HG03457 (cell line): ENCODE measurements around the gene VEPH1.
"Not testable (repeated sequence)": the region's sequence is repeated elsewhere in the genome, so short reads cannot be mapped to it uniquely, and the experiment has no call there.

Source experiments
- ATAC-seq: cut with Tn5 transposase; IDR thresholded peaks from one replicate; pipeline ENCODE4 v1.9.1; 2021; ENCODE audit warnings: moderate number of reproducible peaks; ENCODE audit not compliant: unreplicated experiment

The VEPH1 gene

DNA sequence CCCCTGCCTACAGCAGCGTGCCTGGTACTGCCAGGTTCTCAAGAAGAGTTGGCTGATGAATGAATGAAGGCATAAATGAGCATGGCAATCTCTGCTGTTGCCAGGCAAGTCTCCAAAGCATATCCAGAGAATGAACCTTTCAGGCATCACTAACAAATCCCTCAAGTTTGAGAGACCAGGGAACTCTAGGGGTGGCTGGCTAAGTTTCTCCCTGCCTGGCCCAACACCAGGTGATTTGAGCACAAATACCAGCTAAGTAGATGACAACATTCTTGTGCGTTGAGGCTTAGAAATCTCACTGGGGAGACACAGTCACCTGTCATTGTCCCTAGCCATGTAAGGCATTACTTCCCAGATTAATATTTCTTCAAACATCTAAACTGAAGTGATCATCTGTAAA lies 147.9 kb downstream of the VEPH1 start:
- ATAC-seq = no peak

DNA sequence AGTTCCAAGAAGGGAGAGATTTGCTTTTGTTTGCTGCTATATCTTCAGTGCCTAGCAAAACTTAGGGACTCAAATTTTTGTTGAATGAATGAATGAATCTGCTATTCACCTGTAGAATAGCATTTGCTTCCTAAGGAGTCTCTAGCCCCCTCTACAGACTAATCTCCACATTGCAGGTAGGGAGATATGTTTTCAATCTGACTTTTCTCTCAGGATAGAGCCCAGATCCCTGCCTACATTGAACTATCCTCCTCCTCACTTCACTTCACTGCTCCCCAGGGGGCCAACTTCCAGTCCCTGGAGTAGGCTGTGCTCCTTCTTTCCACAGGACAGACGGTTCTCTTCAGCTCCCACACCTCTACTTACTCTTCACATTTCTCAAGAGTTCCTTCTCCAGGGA lies 148.5 kb downstream of the VEPH1 start:
- no peak for ATAC-seq

DNA sequence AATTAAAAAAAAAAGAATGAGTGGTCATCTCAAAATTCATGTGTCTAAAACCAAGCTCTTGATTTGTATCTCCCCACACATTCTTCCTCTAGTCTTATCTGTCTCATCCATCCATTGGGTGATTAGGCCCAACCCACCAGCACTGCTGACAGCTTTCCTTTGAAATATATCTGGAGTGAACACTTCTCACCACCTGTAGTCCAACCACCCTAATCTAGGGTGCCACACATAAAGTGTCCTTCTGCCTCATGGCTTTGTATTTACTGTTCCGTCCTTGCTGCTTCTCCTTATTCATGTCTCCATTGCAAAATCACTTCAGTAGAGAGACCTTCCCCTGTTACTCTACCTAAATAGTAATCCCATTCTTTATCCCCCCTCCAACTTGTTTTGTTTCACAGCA lies 149.0 kb downstream of the VEPH1 start:
- ATAC-seq = no peak

DNA sequence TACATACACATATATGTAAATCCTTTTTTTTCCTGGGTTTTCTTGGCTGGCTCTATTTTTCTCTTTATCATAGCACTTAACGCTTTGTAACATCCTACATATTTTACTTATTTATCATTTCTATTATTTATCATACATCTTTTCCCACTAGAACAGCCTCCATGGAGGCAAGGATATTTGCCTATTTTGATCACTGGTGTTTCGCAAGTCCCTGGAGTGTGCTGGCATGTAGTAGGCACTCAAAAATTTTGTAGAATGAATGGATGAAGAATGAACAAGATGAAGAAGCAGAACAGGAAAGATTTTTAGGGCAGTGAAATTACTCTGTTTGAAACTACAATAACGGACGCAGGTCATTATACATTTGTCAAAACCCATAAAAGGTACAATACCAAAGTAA lies 149.6 kb downstream of the VEPH1 start:
- ATAC-seq = no peak

DNA sequence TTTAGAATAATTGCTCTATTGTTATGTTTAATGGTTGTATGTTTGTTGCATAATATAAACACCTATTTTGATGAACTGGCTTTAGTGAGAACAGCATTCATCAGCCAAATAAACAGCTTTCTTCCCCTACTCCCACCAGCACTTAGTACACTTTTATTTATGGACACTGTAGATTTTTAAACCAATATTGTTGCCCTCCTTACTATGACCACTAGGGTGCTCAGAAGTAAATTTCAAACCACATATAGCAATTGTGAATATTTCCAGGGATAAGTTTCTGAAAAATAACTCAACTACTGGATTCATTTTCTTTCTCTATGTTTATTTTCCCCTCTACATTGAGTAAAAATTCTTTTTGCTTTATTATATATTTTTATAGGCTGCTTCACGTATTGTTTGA lies 151.2 kb downstream of the VEPH1 start:
- ATAC-seq = no peak

DNA sequence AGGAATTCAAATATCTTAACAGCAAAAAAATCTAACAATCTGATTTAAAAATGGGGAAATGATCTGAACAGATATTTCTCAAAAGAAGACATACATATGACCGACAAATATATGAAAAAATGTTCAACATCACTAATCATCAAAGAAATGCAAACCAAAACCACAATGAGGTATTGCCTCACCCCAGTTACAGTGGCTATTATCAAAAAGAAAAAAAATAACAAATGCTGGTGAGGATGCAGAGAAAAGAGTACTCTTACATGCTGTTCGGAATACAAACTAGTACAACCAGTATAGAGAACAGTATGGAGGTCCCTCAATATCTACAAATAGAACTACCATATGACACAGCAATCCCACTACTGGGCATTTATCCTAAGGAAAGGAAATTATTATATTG lies 152.6 kb downstream of the VEPH1 start:
- ATAC-seq = not testable (repeated sequence)

DNA sequence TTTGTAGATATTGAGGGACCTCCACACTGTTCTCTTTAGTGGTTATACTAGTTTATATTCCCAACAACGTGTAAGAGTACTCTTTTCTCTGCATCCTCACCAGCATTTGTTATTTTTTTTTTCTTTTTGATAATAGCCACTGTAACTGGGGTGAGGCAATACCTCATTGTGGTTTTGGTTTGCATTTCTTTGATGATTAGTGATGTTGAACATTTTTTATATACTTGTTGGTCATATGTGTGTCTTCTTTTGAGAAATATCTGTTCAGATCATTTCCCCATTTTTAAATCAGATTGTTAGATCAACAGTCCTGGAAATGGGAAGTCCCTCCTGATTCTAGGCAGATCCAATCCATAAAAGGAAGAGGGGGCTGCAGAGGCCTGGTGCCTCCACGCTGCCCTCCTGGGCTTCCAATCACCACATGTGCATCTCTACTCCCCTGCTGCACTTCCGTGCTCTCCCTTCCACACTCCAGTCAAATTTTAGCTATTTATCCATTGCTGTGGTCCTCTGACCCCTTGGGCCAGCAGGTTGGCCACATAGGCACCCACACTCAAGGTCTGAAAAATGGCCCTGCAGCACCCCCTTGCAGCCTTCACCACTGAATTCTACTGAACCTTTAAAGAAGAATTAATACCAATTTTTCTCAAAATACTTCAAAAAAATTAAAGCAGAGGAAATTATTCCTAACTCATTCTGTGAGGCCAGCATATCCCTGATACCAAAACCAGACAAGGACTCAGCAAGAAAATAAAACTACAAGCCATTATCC lies 154.7 kb downstream of the VEPH1 start:
- not testable (repeated sequence) for ATAC-seq

DNA sequence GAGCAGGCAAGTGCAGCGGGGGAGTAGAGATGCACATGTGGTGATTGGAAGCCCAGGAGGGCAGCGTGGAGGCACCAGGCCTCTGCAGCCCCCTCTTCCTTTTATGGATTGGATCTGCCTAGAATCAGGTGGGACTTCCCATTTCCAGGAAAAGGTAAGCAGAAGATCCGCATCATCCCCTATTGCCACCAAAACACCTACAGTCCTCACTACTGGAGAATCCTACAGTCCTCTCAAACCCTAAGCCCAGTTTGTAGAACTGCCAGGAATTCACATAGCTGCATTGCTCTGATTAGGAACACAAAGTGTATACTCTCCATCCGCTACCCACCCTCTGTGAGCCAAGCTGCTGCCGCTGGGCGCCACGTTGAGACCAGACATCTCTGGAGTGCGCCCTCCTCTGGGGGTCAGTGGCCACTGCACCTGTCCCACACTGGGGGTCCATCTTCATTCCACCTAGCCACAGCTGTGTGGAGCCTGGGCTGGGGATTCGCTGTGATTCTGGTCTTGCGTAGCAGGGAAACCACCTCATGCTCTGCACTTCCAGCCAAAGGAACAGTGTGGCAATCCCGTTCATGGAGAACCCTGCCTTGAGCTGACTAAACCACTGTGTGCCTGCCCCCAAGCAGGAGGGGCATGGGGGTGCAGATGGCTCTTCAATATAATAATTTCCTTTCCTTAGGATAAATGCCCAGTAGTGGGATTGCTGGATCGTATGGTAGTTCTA lies 155.5 kb downstream of the VEPH1 start:
- no peak for ATAC-seq

DNA sequence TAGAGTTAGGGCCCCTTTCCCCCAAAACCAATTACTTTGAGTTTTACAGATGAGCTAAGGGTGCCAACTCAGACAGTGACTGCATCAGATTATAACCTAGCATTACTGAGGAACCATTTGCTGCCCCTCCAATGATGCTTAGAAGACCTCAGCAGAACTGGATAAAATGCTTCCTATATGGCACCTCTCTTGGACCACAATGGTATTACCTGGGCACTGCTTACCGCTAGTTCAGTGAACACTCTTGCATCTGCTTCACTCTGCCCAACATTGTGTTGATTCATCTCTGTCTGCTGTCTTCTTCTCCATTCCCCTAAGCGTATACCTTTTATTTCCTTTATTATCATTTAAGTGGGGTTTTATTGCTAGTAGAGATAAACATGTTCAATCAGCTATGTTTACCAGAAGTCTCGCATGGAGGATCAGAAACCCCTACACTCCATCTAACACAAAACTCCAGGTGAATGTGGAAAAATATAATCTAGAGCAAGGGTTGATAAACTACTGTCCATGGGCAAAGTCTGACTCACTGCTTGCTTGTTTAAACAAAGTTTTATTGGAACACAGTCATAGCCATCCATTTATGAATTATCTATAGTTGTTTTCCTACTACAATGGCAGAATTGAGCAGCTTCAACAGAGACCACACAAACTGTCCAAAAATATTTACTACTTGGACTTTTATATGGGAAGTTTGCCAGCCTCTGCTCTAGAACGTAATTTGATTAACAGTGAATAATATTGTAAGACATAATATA lies 166.8 kb downstream of the VEPH1 start:
- no peak for ATAC-seq

DNA sequence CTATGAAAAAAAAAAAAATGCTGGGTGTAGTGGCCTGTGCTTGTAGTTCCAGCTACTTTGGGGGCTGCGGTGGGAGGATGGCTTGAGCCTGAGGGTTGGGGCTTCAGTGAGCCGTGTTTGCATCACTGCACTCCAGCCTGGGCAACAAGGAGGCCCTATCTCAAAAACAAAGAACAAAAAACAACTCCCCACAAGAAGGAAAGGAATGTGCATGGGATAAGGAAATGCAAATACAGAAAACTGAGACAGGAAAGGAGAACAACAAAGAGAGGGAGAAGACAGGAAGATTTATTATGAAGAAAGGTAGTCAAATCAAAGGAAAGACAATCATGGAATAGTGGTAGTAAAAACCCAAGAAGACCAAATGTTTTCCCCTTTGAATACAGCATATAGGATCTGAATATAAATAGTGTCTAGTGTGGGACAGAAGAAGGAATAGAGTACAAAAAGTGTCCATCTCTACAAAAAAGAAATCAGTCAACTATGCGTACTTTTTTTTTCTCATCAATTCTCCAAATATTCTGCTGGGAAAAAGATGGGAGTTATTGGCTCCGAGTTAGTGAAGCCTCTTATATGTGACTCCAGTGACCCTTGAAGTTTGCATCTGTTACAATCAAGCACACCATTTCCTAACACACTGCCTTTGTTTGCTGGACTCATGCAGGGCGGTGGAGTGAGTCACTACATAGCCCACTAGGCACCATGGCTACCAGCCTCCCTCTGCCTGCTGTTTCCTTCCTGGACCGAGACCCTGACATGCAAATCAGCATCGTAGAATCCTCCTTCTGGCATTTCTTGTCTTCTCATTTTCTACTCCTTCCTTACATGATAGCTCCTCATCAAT lies 167.8 kb downstream of the VEPH1 start:
- no peak for ATAC-seq

DNA sequence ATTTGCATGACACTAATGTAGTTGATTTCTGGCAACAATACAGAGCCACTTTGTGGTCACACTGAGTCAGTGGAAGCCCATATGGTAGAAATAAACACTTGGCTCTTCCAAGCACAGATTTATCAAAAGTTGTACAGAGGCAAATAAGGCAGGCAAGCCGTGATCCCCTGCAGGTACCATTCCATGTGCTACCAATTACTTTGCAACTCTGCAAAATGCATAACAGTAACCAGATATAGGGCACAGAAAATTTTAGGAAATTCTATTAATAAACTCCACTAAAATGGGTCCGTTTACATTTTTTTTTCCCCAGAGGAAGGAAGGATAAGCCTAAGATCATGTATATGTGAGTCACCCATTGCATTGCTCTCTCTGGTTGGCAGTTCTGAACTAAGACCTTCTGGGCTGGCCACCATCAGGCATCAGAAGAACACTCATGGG lies 169.6 kb downstream of the VEPH1 start:
- ATAC-seq = no peak

DNA sequence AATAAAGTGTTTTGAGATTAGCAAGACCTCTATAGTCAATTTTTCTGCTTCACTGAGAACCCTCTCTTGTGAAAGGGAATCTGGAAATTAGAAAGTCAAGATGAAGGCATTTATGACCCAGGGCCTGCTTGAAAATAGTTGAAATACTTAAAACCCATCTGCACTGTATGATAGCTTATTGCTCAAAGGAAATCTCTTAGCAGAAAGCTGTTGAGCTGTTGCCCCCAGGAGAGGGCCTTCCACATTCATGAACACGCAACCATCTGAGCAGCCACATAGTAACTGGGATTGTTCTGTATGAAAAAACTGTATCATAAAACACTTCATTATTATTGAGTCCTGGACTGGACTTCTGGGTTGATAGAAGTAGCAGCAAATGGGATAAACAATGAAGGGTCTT lies 173.0 kb downstream of the VEPH1 start:
- no peak for ATAC-seq

DNA sequence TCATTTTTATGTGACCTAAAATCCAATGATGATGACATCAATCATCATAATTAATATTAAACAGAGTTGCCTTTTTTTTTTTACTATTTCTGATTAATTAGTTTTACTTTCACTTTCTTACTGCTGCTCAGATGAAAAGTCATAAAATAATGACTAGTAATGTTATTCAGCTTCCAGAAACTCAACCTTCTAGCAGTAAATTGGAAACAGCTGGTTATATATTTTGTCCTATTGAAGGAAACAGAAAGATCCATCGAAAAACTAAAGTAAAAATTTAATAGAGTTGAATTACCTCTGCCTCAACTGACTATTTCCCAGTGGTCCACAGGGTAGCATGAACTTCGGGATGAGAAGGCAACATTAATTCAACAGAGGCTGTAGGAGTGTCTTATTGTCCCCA lies 173.7 kb downstream of the VEPH1 start:
- ATAC-seq = no peak

DNA sequence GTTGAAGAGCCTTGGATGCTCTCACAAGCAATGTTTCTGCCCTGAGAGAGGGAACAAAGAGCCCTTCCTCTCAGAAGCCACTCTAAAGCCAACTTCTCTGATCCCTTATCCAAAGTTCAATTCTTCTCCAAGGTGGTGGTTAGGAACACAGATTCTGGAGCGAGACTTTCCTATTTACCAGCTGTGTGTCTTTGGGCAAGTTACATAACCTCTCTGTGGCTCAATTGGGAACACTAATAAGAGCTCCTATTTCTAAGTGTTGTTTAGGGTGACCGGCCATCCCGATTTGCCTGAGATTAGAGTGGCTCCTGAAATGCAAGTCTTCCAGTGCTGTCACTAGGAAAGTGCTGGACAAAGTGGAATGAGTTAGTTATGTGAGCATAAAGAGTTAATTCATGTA lies 175.4 kb downstream of the VEPH1 start:
- no peak for ATAC-seq

DNA sequence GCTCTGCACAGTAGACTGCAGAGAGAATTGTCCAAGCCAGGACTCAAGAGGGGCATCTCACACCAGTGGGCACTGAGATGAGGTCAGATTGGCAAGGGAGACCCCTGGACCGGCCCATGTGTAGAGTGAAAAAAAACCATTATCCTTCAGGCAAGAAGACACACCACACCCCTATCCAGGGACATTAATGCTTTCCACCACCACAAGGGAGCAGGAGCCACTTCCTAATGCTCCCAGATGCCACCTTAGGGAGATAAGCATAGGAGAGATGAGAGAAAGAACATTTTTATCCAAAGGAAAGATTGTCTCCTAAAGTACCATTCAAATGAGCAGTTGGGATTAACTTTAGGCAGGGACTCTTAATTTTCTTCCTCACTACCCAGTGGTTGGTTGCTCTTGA lies 176.2 kb downstream of the VEPH1 start:
- ATAC-seq = no peak

DNA sequence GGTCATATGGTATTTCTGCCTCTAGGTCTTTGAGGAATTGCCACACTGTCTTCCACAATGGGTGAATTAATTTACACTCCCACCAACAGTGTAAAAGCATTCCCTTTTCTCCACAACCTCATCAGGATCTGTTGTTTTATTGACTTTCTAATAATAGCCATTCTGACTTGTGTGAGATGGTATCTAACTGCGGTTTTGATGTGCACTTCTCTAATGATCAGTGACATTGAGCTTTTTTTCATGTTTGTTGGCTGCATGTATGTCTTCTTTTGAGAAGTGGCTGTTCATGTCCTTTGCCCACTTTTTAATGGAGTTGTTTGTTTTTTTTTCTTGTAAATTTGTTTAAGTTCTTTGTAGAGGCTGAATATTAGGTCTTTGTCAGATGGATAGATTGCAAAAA lies 178.3 kb downstream of the VEPH1 start:
- ATAC-seq = not testable (repeated sequence)

DNA sequence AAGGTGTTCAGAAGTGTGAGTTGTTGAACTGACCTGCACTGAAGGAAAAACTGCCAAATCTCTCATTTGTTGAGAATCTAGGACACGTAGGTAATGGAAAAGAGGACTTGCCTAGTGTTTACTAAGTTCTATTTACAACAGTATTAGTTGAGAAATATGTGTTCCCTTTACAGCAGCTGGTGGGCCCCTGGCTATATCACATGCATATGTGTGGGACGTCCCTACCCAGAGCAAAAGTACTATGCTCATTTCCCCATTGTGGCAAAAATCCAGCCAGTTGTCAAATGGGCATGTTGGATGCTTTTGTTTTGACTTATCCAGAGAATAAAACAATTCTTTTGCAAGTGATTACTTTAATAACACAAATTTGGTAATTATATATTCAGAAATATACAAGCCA lies 179.9 kb downstream of the VEPH1 start:
- no peak for ATAC-seq

DNA sequence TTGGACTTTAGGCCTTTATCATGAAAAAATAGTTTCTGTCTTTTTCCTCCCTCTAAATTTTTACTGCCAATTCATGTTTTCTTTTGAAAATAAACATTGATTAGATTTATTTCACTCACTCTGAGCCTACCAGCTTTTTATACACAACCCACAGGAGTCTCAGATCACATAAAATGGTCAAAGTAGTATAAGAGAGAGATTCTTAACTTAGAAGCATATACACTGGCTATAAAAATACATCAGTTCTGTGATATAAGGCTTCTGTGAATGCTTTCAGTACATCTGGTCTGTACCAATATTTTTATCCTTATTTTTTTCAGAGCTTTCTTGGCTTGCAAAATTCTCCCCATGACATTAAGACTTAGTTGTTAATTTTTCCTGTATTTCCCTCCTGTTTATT lies 183.5 kb downstream of the VEPH1 start:
- no peak for ATAC-seq

DNA sequence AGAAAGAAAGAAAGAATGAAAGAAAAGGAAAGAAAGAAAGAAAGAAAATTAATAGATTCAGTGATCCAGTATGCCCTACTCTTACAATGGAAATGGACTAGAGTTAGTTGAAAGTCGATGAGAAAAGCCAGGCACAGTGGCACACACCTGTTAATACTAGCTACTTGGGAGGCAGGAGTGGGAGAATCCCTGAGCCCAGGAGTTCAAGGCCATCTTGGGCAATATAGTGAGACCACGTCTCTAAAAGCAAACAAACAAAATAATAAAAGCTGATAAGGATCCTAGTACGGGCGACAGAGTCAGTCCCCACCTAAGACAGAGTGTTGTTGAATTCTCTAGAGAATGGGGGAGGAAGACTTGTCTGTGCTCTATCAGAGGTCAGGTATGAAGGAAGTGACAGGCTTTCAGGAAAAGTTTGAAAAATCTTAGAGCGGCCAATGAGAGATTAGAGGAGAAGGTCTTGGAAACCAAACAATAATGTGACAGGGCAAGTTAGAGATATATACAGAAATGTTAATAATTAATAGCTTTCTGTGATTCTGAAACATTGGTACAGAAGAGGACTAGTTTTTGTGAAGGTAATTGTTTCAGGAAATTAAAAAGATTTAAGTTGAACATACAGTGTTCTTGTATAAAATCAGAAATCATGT lies 184.5 kb downstream of the VEPH1 start:
- ATAC-seq = no peak

DNA sequence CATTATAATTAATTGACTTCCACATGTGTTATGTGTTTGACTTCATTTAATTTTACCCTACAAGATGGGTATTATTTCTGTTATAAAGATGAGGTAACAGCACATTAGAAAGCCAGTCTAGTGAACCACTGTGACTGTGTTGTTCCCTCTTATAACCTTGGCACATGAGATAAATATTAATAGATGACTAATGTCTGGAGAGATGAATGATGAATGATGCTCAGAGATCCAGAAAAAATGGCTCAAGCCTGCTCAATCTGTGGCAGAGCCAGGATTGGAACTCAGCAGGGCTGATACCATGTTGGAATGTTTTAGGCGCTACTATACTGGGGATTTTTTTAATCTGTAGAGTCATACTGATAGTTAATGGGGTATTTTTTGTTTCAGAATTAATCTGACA lies 185.3 kb downstream of the VEPH1 start:
- ATAC-seq = no peak
